Measurements from ENCODE around the gene FAF2. TPM values are rescaled to one million over a fixed set of nuclear protein-coding genes. Genes with fewer than 3 reads are reported as not detected.

FAF2 gene
- total and polyA plus RNA-seq, 2 donors (not counting 3 experiments of a cell fraction or from before 2014, with no cell fraction given), result 27.9 to 43.5 TPM

GRCh38 chr5:176424181-176424580 lies 24.0 kb upstream of the FAF2 start:
- dilution Hi-C loops (cut with MboI; ENCODE audit: extremely low pct_ligation_motif_present, low sequenced_read_pairs), result no loop called here
- no peaks in the 10 kb centered on the region for H3K79me2 ChIP-seq (ENCODE audit: control insufficient read depth, insufficient read depth, low read length)
- H3K9me3 ChIP-seq (replicated peaks; ENCODE audit: control insufficient read depth, insufficient read depth, low read length), result no peaks in the 10 kb centered on the region
- peak overlapping the region; percentile 12 for H3K4me2 ChIP-seq (ENCODE audit: insufficient read depth, low read length)
- no peak overlapping the region for H3K27ac ChIP-seq (ENCODE audit: insufficient read depth, low read depth, low read length)
- TF ChIP-seq POLR2AphosphoS5 (IDR thresholded peaks at IDR 0.05; ENCODE audit: insufficient read depth, low read depth, low read length) (peak; percentile 23), GATA2 (IDR thresholded peaks at IDR 0.05; ENCODE audit: insufficient read depth, insufficient read length, low read depth, low read length) (peak; percentile 60), POLR2A (IDR thresholded peaks at IDR 0.05; ENCODE audit: low read depth, low read length) (no peak)
- ChIA-PET CTCF (interaction anchor here (1.0 to 2.0 kb wide), 5 partner anchors 8 to 119 kb away, joined by 3 to 18 read pairs (median 3); partner anchors contain the start of gene FAF2), POLR2A (no interaction called here)
- H3K9ac ChIP-seq (replicated peaks; ENCODE audit: extremely low read depth, insufficient read depth, low read length), result no peak overlapping the region
- no peak overlapping the region for H3K4me3 ChIP-seq (replicated peaks in 1 of 3; ENCODE audit: insufficient read depth in 1 of 3, low read depth in 1 of 3, low read length in 3 of 3)
- intact Hi-C loops (cut with micrococcal nuclease), result no loop called here
- H4K20me1 ChIP-seq (replicated peaks; ENCODE audit: control insufficient read depth, extremely low read depth, insufficient read depth, low read length), result no peaks in the 10 kb centered on the region
- H3K27me3 ChIP-seq (ENCODE audit: control insufficient read depth in 2 of 2, insufficient read depth in 2 of 2, low read length in 2 of 2), result no peaks in the 10 kb centered on the region
- peak overlapping the region; percentile 69 for H2AFZ ChIP-seq (ENCODE audit: low read depth, low read length)
- H3K36me3 ChIP-seq (ENCODE audit: control insufficient read depth in 2 of 2, extremely low read depth in 1 of 2, insufficient read depth in 2 of 2, low read length in 2 of 2), result no peaks in the 10 kb centered on the region
- no TSS peak for BruUV-seq (replicated peaks)
- no peaks in the 10 kb centered on the region for H3K9me1 ChIP-seq (replicated peaks; ENCODE audit: control insufficient read depth, extremely low read depth, insufficient read depth, low read length)
- DNase-seq (ENCODE audit: low read depth, low spot score) (peak; percentile 89), FAIRE-seq (peak; percentile 81)
- peaks cover 14% of the 10 kb centered on the region for H3K4me1 ChIP-seq (ENCODE audit: control insufficient read depth, extremely low read depth, insufficient read depth, low read length)

GRCh38 chr5:176425138-176425537 lies 23.0 kb upstream of the FAF2 start:
- BruUV-seq (replicated peaks), result no TSS peak
- H3K9me3 ChIP-seq (replicated peaks; ENCODE audit: control insufficient read depth, insufficient read depth, low read length), result no peaks in the 10 kb centered on the region
- H3K9ac ChIP-seq (replicated peaks; ENCODE audit: extremely low read depth, insufficient read depth, low read length), result no peak overlapping the region
- CTCF ChIA-PET, result interaction anchor here (1.2 kb wide), 1 partner anchor 9 kb away, joined by 3 read pairs; no protein-coding TSS in a partner anchor
- DNase-seq (ENCODE audit: low read depth, low spot score) (peak; percentile 22), FAIRE-seq (no peak)
- no peaks in the 10 kb centered on the region for H3K36me3 ChIP-seq (ENCODE audit: control insufficient read depth in 2 of 2, extremely low read depth in 1 of 2, insufficient read depth in 2 of 2, low read length in 2 of 2)
- dilution Hi-C loops (cut with MboI; ENCODE audit: extremely low pct_ligation_motif_present, low sequenced_read_pairs), result no loop called here
- no peak overlapping the region for H3K4me2 ChIP-seq (ENCODE audit: insufficient read depth, low read length)
- H3K4me3 ChIP-seq (replicated peaks in 1 of 3; ENCODE audit: insufficient read depth in 1 of 3, low read depth in 1 of 3, low read length in 3 of 3), result no peak overlapping the region
- no peak overlapping the region for H2AFZ ChIP-seq (ENCODE audit: low read depth, low read length)
- no peak for TF ChIP-seq POLR2AphosphoS5 (IDR thresholded peaks at IDR 0.05; ENCODE audit: insufficient read depth, low read depth, low read length)
- TF ChIP-seq FOS (IDR thresholded peaks at IDR 0.05; ENCODE audit: borderline replicate concordance, insufficient read depth, low read length), result no peak
- TF ChIP-seq POLR2A (IDR thresholded peaks at IDR 0.05; ENCODE audit: low read depth, low read length), result no peak
- no peak for TF ChIP-seq CTCF (IDR thresholded peaks at IDR 0.05; ENCODE audit: extremely low read depth in 1 of 2, insufficient read depth in 1 of 2, low read depth in 1 of 2, low read length in 2 of 2)
- no peak for TF ChIP-seq MAX (IDR thresholded peaks at IDR 0.05; ENCODE audit: insufficient read depth, insufficient read length)
- no peak for TF ChIP-seq JUN (IDR thresholded peaks at IDR 0.05; ENCODE audit: borderline replicate concordance, insufficient read depth, insufficient read length, low read depth)
- no peak for TF ChIP-seq GATA2 (IDR thresholded peaks at IDR 0.05; ENCODE audit: insufficient read depth, insufficient read length, low read depth, low read length)
- no peak for TF ChIP-seq MYC (IDR thresholded peaks at IDR 0.05; ENCODE audit: low read depth, low read length)
- no peak for TF ChIP-seq EZH2 (IDR thresholded peaks at IDR 0.05; ENCODE audit: borderline replicate concordance, low read depth, low read length, severe bottlenecking)
- POLR2A ChIA-PET, result no interaction called here
- H3K4me1 ChIP-seq (ENCODE audit: control insufficient read depth, extremely low read depth, insufficient read depth, low read length), result peaks cover 14% of the 10 kb centered on the region
- H3K27ac ChIP-seq (ENCODE audit: insufficient read depth, low read depth, low read length), result no peak overlapping the region
- no peaks in the 10 kb centered on the region for H3K9me1 ChIP-seq (replicated peaks; ENCODE audit: control insufficient read depth, extremely low read depth, insufficient read depth, low read length)
- H4K20me1 ChIP-seq (replicated peaks; ENCODE audit: control insufficient read depth, extremely low read depth, insufficient read depth, low read length), result no peaks in the 10 kb centered on the region
- H3K27me3 ChIP-seq (ENCODE audit: control insufficient read depth in 2 of 2, insufficient read depth in 2 of 2, low read length in 2 of 2), result no peaks in the 10 kb centered on the region
- no peaks in the 10 kb centered on the region for H3K79me2 ChIP-seq (ENCODE audit: control insufficient read depth, insufficient read depth, low read length)
- intact Hi-C loops (cut with micrococcal nuclease), result no loop called here

Measured in endothelial cell of umbilical vein (primary cell).